Stimulated activated CD8-positive, alpha-beta memory T cell treated with anti-CD3 and anti-CD28 coated beads, Interleukin-2, amount 100 ng/mL, for 48 hours (primary cell): ENCODE data around the gene RFX1.

Source experiments
- DNase-seq, 2 donors: peaks; one replicate each; pipeline ENCODE4 v3.0.0-alpha.2; 2020; ENCODE audit warnings: low read depth in 2 of 2

The RFX1 gene

DNA sequence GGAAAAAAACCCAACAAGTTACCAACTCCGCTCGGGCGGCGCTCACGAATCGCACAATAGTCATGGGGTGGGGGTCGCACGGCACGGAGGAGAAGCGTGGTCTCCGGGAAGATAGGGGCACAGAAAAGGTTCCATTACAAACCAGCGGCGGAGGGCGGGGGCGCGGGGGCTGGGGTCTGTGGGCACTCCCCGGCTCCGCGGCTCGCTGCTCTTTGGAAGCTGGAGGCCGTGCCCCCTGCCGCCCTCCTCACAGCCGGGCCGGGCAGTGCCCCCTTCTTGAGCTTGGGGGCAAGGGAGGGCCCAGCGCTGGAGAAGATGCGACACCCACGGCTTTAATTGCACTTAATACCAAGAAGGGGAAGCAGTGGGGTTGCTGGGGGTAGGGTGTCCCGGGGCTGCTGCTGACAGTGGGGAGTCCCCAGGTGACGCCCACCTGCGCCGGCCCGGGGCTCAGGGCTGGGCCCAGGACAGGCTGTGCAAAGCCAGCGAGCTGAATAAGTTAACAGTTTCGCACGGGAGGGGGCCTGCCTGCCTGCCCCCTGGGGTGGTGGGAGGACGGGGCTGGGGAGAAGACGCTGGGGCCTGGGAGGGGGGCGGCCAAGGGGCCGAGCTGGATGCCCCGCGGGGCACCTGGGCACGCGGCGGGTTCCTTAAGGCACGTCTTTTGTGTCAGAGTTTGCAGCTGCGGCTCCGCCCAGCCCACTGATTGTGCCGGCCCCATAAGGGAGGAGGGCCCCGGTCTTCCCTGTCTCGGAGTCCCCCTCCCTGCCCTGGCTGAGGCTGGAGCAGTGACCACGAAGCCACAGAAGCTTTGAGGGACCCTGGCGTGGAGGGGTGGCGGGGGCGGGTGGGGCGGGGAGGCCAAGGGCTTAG is 44.1 kb downstream of the RFX1 start:
- no peak for DNase-seq

DNA sequence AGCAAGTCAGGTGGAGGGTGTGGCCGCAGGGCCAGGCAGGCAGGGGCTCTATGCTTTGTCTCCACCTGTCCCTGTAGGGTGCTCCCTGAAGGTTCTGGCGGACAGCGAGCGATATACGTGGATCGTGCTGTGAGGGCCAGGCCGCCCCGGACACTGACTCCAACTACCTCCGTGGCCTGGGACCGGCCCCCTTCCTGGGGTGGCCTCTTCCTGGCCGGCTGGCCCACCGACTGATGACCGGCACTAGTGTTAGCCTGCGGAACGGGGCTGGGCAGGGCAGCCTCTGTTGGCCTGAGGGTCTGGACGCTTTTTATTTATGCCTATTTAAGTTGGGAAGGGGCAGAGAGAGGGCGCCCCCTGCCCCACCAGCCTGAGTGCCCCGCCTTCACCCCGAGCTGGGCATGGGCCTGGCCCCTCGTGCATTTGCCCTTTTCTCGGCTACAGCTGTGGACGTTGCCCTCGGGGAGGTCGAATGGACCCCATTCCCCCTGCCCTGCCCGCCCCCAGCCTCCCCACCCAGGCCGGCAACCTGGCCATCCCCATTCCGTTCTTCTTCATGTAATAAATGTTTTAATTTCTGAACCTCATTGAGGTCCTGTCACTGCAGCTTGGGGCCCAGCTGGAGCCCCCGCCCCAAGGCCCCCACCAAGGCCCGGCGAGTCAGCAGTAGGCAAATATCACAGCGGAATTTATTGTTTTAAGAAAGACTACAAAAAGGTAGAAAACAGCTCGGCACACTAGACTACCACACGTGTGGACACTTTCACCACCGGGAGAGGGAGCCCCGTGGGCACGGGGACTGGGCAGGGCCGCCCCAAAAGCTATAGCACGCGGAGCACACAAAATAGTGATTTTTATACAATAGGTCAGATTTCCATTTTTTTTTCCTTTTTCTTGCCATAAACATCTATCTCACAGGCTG is 45.0 kb downstream of the RFX1 start:
- no peak for DNase-seq

DNA sequence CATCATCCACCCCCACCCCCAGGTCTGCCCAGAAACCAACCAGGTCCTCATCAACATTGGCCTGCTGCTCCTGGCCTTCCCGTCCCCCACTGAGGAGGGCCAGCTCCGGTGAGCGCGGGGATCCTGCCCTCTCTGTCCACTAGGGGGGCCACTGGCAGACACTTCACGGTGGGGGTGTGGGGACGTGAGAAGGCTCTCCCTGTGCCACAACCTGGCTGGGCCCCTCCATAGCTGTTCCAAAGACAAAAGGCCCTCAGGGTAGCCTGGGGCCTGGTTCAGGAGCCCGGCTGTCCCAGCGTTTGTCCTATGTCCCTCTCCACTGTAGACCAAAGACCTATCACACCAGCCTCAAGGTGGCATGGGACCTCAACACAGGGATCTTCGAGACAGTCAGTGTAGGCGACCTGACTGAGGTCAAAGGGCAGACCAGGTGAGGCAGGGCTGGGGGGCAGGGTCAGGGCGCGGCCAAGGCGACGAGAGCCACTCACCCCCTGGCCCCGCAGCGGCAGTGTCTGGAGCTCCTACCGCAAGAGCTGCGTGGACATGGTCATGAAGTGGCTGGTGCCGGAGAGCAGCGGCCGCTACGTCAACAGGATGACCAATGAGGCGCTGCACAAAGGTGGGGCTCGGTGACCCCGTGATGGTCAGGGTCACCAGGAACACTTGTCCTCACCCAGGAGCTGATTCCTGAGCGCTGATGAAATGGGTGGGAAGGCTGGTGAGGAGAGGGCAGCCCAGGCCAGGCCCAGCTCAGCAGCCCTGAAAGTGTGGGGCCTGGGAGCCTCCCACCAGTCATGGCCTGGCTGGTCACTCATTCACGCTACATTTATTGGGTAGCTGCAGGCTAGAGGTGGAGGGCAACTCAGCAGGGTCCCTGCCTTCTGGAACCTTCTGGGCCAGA is 45.9 kb downstream of the RFX1 start:
- no peak for DNase-seq

DNA sequence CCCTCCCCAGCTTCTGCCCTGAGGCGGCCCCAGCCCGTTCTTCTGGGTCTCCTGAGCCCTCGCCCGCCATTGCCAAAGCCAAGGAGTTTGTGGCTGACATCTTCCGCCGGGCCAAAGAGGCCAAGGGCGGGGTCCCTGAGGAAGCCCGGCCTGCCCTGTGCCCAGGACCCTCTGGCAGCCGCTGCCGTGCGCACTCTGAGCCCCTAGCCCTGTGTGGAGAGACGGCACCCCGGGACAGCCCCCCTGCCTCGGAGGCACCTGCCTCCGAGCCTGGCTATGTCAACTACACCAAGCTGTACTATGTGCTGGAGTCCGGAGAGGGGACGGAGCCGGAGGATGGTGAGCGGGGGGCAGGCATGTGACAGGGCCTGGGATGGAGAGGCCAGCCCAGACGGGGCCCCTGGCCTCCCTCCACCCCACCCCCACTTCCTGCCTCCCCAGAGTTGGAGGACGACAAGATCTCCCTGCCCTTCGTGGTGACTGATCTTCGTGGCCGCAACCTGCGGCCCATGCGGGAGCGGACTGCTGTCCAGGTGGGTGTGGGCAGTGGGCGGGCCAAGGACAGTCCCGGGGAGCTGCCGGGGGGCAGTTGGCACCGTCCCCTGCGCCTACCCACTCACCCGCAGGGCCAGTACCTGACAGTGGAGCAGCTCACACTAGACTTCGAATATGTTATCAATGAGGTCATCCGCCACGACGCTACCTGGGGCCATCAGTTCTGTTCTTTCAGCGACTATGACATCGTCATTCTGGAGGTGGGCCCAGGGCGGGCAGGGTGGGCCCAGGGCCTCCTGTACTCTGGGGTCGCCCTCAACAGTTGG is 46.8 kb downstream of the RFX1 start:
- no peak for DNase-seq

DNA sequence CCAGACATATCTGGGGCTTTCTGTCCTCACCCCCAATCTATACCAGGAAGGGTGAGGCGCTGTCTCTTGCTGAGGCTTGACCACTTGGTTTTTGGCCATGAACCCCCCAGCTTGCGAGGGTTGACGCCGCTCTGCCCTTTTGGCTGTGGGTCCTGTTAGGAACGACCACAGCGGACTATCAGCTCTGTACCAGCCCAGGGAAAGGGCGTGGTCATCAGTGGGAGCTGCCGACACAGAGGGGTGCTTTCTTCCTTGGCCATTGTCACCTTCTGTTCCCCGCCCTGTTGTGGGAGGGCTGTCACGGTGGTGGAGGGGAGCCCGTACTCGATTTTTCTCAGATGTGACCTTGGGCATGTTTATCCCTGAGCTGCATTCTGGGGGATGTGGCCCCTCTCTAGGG is 48.1 kb downstream of the RFX1 start:
- DNase-seq, result no peak

DNA sequence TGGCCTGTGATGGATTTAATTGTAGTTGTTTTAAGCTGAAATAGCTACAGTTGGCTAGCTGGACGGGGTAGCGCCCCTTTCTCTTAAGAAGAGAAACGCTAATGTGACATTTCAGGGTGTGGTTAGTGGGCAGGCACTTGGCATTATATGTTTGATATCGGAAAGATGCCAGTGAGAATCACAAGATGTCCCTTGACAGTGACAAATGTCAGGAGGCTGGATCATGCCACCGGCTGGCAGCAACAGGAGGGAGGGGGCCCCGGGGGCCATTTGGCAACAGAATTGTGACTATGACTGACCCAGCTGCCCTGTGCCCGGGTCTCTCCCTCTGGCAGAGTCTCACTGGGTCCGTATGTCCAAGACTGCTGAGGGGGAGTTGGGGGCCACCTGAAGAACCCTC is 49.1 kb downstream of the RFX1 start:
- no peak for DNase-seq

DNA sequence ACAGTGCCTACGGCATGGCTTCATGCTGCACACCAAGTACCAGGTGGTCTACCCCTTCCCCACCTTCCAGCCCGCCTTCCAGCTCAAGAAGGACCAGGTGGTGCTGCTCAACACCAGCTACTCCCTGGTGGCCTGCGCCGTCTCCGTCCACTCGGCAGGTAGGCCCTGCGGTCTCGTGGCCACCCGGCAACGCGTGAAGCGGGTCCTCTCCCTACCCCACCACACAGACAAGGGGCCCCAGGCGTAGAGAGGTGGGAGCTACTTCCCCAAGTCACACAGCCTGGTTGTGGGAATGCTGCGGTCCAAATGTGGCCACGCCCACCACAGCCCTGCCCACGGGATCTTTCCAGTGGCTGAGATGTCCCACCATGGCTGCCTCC is 49.8 kb downstream of the RFX1 start:
- DNase-seq, result no peak

DNA sequence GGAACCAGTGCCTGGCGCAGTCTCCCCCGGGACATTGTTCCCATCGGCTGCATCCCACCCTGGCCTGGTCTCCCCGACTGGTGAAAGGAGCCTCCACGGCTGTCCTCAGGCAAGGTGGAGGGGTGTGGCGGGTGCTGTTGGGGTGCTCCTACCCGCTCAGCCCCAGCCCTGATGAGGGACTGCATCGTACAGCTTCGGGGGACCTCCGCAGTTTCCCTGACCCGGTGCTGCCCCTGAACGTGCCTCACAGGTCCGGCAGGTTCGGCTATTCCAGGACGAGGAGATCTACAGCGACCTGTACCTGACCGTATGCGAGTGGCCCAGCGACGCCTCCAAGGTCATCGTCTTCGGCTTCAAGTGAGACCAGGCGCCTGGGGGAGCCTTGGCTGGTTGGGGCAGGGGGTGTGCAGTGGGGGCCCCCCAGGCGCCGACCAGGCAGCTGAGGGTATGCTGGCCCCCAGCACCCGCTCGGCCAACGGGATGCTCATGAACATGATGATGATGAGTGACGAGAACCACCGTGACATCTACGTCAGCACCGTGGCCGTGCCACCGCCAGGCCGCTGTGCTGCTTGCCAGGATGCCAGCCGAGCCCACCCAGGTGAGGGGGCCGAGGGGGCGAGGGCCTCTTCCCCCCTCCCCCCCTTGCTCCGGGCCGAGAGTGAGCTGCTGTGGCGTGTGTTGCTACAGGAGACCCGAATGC is 50.3 kb downstream of the RFX1 start:
- DNase-seq, result no peak

DNA sequence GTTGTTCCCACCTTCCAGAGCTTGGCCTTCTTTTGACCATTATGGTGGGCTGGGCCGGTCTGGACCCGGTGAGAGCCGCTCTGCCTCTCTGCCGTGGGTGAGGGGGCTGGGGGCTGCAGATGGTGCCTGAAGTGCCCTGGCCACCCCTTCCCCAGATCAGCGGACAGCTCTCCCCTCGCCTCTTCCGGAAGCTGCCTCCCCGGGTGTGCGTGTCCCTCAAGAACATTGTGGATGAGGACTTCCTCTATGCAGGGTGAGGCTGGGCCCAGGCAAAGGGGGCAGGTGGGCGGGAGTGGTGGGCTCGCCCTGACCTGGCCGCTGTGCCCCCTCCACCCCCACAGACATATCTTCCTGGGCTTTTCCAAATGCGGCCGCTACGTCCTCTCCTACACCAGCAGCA is 51.9 kb downstream of the RFX1 start:
- no peak for DNase-seq

DNA sequence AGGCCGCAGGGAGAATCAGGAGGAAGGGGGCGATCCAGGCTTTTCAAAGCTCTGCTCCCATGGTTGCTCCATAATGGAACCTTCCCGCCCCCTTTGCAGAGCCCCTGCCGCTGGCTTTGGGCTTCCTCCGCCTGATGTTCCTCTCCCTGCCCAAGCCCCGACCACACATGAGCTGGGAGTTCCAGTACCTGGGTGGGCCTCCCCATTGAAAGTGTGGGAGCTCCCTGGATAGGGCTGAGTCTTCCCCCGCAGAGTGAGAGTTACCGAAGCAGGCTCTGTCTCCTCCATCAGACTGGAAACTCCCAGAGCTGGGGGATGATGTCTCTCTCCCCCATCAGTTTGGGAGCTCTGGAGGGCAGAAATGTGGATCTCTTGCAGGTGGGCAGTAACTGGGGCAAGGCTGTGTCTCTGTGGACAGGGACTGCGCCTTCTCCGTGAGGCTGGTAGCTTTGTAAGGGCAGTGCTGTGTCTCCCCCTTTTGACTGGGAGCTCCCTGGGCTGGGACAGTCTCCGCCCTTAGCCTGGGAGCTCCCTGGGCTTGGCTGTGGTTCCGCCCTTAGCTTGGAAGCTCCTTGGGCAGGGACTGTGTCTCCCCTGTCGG is 53.1 kb downstream of the RFX1 start:
- no peak for DNase-seq

DNA sequence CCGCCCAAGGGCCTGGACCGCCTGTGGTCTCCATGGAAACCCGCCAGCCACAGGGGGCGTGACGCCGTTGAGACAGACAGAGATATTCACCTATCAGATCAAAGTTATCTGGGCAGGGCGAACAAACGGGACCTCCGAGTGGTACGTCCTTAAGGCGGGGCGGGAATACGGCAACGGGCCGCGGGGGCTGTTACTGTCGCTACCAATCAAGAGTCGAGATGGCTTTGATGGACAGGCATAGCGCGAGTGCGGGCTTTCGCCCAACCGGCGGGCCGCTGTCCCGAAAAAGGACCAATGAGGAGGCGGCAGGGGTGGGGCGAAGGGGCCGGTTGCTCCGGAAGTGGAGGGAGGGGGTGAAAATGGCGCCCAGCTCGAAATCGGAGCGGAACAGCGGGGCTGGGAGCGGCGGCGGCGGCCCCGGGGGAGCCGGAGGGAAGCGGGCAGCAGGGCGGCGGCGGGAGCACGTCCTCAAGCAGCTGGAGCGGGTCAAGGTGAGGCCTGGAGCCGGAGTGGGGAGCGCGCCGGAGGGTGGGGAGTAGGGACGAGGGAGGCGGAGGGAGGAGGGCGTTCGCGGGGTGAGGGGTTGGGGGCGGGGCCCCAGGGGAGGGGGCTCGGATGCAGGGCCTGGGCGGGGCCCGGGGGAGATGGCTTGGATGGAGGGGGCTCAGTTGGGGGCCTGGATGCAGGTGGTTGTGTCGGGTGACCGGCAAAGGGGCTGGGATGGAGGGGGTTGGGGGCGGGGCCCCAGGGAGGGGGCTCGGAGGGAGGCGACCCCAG is 53.8 kb downstream of the RFX1 start, which contains the start of gene DCAF15:
DCAF15 (plus strand) TSS at position 356 of the 777 bp plus-strand sequence; CDS start at position 360, 4 bp downstream.
- DNase-seq, result peak; percentile 95 to 98

DNA sequence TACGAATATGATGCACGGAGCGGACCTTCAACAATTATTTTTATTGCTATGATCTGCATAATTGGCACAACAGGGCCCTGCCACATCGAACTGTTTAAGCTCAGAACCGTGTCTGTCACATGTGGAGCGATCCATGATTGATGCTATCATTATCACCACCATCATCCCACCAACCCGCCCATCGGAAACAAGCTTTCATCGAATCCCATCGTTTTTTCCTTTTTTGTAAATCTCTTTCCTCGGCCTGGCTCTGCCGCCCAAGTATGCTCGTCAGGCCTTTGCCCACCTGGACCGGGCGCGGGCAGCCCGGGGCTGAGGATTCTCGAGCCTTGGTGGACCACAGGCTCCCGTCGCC is 54.3 kb downstream of the RFX1 start:
- DNase-seq, result no peak

DNA sequence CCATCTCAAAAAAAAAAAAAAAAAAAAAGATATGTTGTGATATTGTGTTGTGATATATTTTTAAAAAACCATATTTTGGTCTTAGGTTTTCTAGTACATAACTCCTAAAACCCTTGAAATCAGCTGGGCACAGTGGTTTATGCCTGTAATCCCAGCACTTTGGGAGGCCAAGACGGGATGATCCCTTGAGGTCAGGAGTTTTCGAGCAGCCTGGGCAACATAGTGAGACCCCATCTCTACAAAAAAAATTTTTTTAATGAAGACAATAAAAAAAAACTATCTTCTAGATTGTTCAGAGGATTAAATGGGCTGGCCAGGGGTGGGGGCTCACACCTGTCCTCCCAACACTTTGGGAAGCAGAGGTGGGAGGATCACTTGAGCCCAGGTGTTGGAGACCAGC is 55.1 kb downstream of the RFX1 start:
- DNase-seq, result no peak

DNA sequence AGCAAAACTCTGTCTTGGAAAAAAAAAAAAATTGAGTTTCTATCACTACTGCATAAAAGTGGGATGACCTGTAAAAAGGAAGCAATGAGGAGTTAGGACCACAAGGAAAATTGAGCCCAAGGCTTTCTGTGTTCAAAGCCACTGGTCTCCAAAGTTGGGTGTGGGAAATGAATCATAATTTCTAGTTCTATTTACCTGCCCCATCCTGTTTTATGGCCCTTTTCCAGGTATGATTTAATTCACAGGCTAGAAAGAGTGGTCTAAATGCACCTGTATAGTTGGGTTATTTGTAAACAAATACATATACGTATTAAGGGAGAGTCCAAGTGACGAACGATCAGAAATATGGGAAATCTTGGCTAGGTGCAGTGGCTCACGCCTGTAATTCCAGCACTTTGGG is 59.7 kb downstream of the RFX1 start:
- no peak for DNase-seq

DNA sequence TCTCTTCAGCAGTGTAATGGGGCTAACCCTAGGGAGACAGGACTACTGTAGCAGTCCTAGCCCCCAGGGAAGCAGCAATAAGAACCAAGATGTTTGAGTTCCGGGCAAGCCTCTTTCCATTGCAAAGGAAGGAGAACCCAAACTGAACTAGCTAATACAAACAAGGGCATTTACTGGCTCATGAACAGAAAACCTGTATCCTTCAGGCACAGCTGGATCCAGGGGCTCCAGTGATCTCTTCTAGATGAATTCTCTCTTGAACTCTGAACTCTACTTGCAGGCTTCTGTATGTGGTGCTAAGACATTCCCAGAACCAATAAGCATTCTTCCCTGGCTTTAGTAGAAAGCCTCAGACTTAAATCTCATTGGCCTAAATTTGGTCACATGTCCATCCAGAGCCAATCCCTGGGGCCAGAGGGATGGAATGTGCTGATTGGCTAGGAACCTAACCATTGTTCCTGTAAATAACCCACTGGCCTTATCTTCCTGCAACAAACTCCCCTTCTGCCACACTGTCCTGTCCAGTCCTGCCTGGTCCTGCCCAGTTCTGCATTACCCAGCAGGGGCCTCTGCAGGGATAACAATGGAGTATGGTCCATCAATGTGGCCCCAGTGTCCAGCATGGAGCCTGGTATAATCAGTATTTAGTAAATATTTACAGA is 64.0 kb downstream of the RFX1 start:
- DNase-seq, result no peak

DNA sequence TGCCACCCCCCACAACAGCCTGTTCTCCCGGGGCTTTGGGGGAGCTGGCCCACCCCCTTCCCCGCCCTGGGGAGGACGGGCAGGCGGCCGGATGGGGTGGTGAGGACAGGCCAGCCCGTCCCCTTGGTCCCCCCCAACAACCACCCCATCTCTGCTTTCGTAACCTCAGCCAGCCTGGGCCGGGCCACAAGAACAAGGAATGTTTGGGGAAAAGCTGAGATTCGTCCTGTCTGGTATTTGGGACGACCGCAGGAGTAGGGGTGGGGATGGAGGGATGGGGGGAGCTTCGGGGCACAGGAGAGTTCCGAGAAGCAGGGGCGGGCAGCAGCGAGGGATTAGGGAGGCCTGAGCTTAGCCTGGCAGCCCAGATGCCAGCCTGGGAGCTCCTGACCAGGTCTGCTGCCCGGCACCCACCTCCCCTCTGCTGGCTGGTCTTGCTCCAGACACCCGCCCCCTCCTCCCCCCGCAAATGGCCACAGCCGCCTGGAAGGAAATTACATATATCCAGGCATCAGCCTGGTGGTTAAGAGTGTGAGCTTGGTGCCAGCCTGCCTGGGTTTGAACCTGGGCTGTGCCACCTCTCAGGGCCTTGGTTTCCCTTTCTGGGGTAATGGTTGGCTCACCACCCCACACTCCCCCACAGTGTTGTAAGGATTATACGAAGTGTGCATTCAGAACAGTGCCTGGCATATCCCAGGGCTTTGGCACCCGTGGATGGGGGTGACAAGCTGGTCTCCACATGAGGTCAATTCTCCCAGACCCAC is 67.6 kb downstream of the RFX1 start, which contains the start of gene PODNL1:
PODNL1 (minus strand) TSS at position 117 of the 764 bp plus-strand sequence. CDS start 236 bp downstream, outside the sequence.
- DNase-seq, result no peak

DNA sequence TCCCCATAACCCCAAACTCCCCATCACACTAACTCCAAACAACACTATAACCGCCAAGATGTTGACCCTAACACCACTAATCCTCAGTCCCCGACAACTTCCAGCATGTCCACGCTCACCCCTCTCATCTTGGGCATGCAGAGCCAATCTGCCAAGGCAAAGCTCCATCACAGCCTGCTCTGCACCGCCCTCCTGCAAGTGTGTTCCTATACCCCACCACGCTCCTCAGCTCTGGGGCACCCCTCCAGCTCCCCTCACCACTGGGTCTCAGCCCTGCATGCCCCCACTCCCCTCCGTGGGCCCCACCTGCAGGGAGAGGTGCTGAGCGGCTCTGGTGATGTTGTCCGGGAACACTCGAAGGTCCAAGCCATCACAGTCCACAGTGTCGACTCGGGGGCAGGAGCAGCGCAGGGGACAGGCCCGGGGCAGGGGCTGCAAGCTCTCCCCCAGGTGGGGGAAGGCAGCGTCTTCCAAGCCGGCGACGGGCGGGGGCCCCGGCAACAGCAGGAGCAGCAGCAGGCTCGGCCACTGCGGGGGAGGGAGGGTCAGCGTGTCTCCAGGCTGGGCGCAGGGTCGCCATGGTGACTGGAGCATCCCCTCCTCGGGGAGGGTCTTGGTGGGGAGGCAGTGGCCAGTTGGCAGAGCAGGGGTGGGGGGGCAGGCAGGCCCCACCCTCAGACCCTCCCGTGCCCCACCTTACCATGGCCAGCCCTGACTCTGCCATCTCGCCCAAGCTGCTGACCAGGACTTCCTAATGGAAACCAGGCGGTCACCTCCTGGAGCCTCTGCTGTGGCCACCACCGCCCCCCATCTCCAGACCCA is 68.4 kb downstream of the RFX1 start:
- DNase-seq, result no peak
